ENCODE data around the gene PCGF3.
"Not testable (repeated sequence)": the region's sequence is repeated elsewhere in the genome, so short reads cannot be mapped to it uniquely, and the experiment has no call there.

PCGF3 gene

DNA sequence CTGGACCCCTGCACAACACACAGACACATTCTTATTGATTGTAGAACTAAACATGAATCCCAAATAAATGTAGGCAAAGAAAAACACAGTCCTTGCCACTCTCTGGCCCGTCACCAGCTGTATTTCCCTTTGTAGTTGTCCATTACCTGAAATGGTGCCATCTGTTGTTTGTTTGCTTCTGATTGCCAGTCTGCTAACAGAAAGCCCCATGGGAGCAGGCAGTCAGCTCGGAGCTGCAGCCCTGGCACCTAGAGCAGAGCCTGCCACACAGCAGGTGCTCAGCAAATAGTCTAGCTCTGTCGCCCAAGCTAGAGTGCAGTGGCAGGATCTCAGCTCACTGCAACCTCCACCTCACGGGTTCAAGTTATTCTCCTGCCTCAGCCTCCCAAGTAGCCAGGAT, 91.4 kb downstream of the PCGF3 start:
- no peak for DNase-seq (ENCODE audit: low read depth)

DNA sequence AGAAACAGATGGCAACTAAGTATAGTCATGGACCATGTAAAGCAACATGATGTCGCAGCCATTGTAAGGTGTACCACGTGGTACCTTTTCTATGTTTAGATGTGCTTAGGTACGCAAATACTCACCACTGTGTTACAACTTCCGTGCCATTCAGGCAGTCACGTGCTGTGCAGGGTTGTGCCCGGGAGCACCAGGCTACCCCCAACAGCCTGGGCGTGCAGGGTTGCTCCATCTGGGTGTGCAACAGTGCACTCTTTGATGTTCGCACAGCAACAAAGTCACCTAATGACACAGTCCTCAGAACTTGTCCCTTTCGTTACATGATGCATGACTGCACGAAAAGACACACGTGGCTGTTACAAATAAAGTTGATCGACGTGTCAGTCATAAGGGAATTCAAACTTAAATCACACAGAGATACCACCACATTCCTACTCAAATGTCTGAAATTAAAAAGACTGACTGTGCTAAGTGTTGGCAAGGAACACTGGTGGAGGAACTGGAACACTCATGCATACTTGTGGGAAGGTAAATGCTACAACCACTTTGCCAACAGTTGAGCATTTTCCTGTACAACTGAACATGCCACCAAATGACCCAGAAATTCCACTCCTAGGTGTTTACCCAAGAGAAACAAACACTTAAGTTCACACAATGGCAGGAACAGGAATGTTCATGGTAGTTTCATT, 95.9 kb downstream of the PCGF3 start:
- DNase-seq (ENCODE audit: low read depth) = no peak

- no peak for DNase-seq (ENCODE audit: low read depth)
Observed at GRCh38 chr4:803884-804283, 98.3 kb downstream of the PCGF3 start.

- no peak for DNase-seq (ENCODE audit: low read depth)
Observed at GRCh38 chr4:804804-805203, 99.2 kb downstream of the PCGF3 start.

DNA sequence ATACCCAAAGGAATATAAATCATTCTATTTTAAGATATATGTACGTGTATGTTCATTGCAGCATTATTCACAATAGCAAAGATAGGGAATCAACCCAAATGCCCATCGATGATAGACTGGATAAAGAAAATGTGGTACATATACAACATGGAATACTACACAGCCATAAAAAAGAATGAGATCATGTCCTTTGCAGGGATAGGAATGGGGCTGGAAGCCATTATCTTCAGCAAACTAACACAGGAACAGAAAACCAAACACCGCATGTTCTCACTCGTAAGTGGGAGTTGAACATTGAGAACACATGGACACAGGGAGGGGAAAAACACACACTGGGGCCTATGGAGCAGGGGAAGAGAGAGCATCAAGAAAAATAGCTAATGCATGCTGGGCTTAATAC, 101.3 kb downstream of the PCGF3 start:
- not testable (repeated sequence) for DNase-seq (ENCODE audit: low read depth)

GRCh38 chr4:807792-808191, 102.2 kb downstream of the PCGF3 start:
- no peak for DNase-seq (ENCODE audit: low read depth)

GRCh38 chr4:808860-809570, 103.4 kb downstream of the PCGF3 start:
- DNase-seq (ENCODE audit: low read depth) = no peak

DNA sequence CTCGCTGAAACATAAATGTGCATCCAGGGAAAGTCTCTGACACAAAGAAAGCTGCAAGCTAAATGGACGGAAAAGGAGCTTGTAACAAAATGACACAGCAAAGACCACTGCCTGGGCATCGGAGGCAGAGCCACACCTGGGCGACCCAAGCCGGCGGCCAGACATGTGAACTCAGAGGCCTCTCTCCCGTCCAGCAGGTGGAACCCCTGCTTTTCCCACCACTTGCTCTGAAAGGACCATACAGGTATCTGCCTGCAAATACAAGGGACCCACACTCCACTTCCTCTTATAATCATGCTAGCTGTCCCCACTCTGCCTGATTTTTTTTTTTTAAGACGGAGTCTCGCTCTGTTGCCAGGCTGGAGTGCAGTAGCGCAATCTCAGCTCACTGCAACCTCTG, 108.3 kb downstream of the PCGF3 start:
- DNase-seq (ENCODE audit: low read depth) = no peak

GRCh38 chr4:814312-814850, 108.7 kb downstream of the PCGF3 start:
- DNase-seq (ENCODE audit: low read depth) = no peak

- DNase-seq (ENCODE audit: low read depth) = no peak
Observed at GRCh38 chr4:815464-816146, 110.0 kb downstream of the PCGF3 start.

DNA sequence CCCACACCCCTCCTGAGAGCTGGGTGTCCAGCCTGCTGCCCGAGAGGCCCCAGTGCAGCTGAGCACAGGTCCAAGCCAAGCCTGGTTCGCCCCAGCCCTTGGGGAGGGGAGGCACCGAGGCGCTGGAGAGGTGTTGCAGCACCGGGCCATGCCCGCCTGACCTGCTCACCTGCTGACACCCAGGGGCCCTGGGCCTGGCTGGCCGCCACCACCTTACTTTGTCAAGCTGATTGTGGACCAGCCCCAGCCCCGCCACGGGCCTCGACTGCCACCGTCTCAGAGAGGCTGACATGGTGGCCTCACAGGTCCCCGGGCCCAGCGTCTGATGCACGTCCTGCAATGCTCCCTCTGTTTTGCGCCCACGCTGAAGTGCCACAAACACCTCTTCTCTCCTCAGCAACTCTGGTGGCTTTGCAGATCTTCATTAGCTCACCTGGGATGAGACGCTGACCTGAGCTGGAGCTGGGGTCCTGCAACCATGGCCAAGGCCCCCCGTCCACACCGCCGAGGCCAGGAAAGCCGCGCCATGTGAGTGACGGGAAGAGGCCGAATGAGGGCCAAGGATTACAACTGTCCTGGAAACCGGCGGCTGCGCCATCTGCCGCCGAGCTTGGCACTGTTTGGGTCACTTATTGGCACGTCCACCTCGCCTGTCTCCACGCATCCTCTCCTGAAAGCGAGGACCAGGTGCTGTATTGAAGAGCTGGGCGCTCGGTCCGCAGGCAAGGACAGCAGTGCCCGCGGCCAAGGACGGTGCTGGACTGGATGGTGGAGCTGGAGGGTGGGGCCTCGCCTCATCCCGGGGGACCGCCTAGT, 112.7 kb downstream of the PCGF3 start:
- no peak for DNase-seq (ENCODE audit: low read depth)

DNA sequence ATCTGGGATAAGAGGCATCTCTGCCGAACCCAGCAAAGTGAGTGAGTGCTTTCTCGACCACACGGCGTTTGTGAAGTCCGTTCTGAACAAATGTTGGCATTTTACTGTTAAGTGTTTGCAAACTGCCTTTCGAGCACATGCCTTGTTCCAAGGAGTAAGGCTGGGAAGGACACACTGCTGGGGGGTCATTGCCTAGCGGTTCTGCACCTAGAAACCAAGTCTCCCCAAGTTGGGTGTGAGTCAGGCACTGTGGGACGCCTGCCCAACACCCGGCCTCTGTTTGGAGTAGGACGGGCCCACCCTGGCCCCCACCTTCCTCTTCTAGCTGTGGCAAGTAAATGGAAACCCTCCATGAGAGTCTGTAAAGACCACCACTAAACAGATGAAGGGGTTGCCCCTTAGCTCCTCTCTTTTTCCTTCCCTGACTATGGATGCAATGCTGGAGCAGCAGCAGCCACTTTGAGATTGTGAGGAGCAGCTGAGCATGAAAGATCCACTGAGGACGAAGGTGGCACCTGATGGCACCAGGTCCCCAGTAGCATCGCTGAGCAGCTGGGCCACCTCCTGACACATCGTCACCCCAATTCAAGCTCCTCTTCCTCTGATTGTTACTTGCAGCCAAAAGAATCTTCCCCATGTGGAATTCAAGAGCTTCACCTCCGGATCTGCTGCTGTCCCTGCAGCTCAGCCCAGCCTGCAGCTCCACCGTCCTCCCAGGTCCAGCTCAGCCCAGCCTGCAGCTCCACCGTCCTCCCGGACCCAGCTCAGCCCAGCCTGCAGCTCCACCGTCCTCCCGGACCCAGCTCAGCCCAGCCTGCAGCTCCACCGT, 114.0 kb downstream of the PCGF3 start:
- DNase-seq (ENCODE audit: low read depth) = no peak
